ENCODE data around the gene EPHB2.

The EPHB2 gene

GRCh38 chr1:22722901-22723550, 12.4 kb downstream of the EPHB2 start:
- DNase-seq = no peak

- DNase-seq = no peak
Observed at GRCh38 chr1:22727873-22728272, 17.2 kb downstream of the EPHB2 start.

DNA sequence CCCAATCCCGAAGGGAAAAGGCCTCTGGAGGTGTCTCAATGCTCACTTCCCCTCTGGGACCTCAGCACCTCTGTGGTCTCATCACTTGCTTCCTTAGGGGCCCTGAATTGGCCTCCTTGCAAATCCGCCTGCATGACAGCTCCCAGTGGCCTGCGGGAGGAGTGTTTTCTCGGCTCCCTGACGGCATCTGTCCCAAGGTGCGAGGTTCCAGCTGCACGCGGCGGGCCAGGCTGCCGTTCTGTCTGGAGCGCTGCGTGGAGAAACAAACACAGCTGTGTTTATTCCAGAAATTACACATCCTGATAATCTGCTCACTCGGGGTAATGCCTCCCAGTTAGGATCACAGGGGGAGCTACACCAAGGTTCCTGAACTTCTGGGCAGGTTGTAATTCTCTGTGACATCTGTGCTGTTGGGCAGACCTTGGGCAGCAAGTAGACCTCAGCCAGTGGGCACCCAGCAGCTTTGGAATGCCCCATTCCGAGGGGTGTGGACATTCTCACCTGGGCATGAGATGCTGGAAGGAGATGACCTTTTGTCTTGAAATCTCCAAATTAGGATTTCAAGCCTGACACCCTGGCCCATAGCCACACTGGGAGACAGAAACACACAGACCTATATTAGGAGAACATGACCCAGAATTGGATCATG, 18.2 kb downstream of the EPHB2 start:
- DNase-seq = no peak

DNA sequence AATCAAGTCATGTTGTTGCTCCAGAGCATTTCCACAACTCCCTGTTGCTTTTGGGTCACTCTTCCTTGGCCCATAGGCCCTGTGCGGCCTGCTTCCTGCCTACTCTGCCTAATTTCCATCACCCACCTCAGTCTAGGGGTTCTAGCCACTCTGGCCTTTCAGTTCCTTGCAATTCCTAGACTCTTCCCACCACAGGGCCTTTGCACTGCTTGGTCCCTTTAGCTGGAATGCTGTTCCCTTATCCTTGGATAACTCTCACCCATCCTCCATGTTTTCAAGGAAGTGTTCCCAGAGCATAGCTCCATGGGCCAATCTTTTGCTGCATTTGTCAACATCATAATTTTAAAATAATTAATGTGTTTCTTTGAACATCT, 18.7 kb downstream of the EPHB2 start:
- no peak for DNase-seq

DNA sequence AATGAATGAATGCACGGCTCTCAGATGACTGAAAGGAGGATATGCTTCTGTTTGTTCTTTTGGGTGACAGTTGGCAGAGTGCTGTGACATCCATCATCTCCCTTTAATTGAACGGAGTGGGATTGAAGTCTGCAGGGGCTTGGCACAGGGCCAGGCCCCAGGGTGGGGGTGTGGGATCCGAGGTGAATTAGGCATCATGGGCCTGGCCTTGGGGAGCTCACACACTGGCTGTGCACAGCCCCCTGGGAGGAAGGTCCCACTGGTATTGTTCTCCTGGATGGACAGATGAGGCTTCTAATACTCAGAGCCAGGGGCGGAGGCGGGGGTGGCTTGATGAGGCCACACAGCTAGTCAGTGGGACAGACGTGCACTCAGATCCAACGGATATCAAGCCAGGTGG, 19.3 kb downstream of the EPHB2 start:
- no peak for DNase-seq

GRCh38 chr1:22731924-22732720, 21.5 kb downstream of the EPHB2 start:
- DNase-seq = no peak

- no peak for DNase-seq
Observed at GRCh38 chr1:22733643-22734042, 23.0 kb downstream of the EPHB2 start.

GRCh38 chr1:22736501-22737080, 26.0 kb downstream of the EPHB2 start:
- DNase-seq = no peak

DNA sequence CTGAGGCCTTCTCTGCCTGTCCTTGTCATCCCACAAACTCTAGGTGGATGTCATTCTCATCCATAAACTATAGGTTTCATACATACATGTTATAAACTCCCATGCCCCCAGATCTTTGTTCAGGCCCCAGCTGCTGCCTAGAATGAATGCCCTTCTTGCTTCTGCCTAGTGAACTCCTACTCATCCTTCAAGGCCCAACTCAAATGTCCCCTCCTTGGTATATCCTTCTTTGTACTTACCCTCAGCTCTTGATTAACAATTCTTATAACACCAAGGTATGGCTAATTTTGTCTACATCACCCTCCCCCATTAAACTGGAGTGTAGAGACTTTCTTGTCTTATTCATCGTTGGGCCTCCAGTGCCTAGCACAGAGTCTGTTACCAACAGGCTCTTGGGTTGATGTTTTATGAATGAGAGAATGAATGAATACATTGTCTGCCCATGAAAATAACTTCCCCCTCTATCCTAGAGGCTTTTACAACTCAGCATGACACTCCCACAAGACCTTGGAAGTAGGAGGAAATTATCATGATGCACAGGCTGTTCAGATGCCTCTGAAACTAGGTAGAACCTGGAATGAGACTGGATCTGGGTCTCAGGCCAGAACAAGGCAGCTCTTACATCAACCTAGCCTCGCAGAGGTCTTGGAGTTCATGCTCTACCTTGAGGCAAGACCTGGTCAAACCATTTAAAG, 26.9 kb downstream of the EPHB2 start:
- DNase-seq = no peak

- no peak for DNase-seq
Observed at GRCh38 chr1:22738069-22738435, 27.4 kb downstream of the EPHB2 start.

- DNase-seq = peak; percentile 11
Observed at GRCh38 chr1:22738522-22738921, 27.9 kb downstream of the EPHB2 start.

- DNase-seq = peak; percentile 95
Observed at GRCh38 chr1:22739648-22740385, 29.2 kb downstream of the EPHB2 start.

GRCh38 chr1:22741118-22741517, 30.5 kb downstream of the EPHB2 start:
- no peak for DNase-seq

- peak; percentile 63 for DNase-seq
Observed at GRCh38 chr1:22745669-22746585, 35.3 kb downstream of the EPHB2 start.

GRCh38 chr1:22747021-22747734, 36.5 kb downstream of the EPHB2 start:
- peak; percentile 79 for DNase-seq

DNA sequence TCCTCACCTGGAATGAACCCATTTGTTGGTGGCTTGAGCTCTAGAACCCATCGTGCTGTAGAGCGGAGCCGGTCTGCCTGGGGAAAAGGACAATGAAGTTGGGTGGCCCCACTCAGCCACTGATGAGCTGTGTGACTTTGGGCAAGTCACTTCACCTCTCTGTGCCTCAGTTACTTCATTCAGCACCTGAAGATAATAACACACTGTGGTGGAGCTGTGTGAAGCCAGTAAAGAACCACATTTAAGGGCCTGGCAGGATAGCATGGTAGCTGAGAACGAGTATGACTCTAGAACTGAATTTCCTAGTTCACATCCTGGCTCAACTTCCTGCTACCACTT, 37.1 kb downstream of the EPHB2 start:
- no peak for DNase-seq

DNA sequence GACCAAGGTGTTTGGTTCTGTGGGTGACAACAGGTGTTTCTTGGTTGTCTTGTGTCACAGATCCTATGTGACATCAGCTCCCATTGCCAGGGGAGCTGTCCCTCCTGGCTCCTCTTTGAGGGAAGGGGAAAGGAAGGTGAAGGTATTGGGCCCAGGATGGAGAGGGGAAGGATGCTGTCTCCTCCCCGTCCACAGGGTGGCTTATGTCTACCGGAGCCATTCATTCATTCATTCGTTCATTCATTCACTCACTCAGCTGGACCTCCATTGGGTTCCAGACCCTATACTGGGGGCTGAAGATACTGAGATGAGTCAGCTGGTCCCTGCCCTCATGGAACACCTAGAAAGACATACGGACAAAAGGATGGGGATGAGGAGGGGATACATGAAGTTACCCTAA, 38.9 kb downstream of the EPHB2 start:
- no peak for DNase-seq

- DNase-seq = peak; percentile 95
Observed at GRCh38 chr1:22749919-22750684, 39.5 kb downstream of the EPHB2 start.

DNA sequence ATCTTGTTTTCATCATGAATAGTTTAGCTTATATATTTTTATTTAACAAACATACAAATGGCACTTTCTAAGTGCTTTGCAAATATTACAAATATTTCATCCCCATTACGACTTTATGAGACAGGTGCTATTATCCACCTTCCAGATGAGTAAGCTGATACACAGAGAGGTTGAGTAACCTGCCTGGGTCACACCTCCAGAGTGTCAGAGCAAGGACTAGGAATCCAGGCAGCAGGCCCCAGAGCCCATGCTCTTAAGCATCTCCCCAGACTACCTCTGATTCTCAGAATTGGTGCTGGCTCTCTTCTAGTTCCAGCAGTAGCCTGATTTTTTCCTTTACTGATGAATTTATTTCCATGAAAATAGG, 40.0 kb downstream of the EPHB2 start:
- DNase-seq = no peak

- no peak for DNase-seq
Observed at GRCh38 chr1:22751124-22751531, 40.5 kb downstream of the EPHB2 start.

All from fibroblast of skin of right quadriceps (primary cell).